Tibial nerve (tissue), 4 donors: ENCODE data around the gene CDH26. TPM values are rescaled to one million over a fixed set of nuclear protein-coding genes. Genes with fewer than 3 reads are reported as not detected.
A peak's percentile ranks its signal among the peaks of the same experiment; 100 is the strongest.

Experiments
- DNase-seq, 2 donors: peaks; one replicate each; pipeline ENCODE4 v3.0.0-alpha.2; 2019; ENCODE audit warnings: low spot score in 2 of 2
- H3K27ac ChIP-seq, 4 donors: fragments of 200-600 bp; sonication (generic) in 3 of 4; one replicate each; pipeline ENCODE4 v1.5.1; 2017 to 2019; ENCODE audit warnings: mild to moderate bottlenecking in 1 of 4
- H3K27me3 ChIP-seq, 2 donors: fragments of 200-600 bp; sonication (generic) in 1 of 2; one replicate each; pipeline versions ENCODE4 v1.5.1 to v1.6.0; 2017 to 2019
- H3K36me3 ChIP-seq, 3 donors: fragments of 200-600 bp; sonication (generic); one replicate each; pipeline ENCODE4 v1.5.1; 2018 to 2019
- H3K4me1 ChIP-seq, 4 donors: fragments of 200-600 bp; sonication (generic) in 3 of 4; one replicate each; pipeline ENCODE4 v1.5.1; 2017 to 2019
- H3K4me3 ChIP-seq, 4 donors: fragments of 200-600 bp; sonication (generic) in 3 of 4; one replicate each; pipeline ENCODE4 v1.5.1; 2017 to 2019; ENCODE audit warnings: mild to moderate bottlenecking in 1 of 4, moderate library complexity in 1 of 4
- H3K9me3 ChIP-seq, 4 donors: fragments of 200-600 bp; sonication (generic) in 3 of 4; one replicate each; pipeline ENCODE4 v1.5.1; 2017 to 2019
- CTCF ChIP-seq, 5 experiments: fragments of 200-600 bp in 3 of 5; fragments of 450-650 bp in 2 of 5; sonication (generic) in 3 of 5; IDR thresholded peaks; one replicate each; pipeline ENCODE4 v1.5.1; 2016 to 2019; ENCODE audit warnings: antibody characterized with exemption in 5 of 5, mild to moderate bottlenecking in 3 of 5, moderate library complexity in 2 of 5
- EP300 ChIP-seq, 2 donors: sonication (generic); formaldehyde crosslinking; IDR thresholded peaks; one replicate each; pipeline ENCODE4 v1.6.1; 2017; ENCODE audit warnings: antibody characterized with exemption in 2 of 2, mild to moderate bottlenecking in 1 of 2
- POLR2A ChIP-seq, 2 donors: fragments of 450-650 bp; IDR thresholded peaks; one replicate each; pipeline ENCODE4 v1.6.1; 2017; ENCODE audit warnings: antibody characterized with exemption in 2 of 2, mild to moderate bottlenecking in 2 of 2, moderate library complexity in 2 of 2
- WGBS, 2 donors: methylation state at CpG; one replicate each; pipeline ENCODE4 v1.1.5; 2018; 5-methylcytosine and 5-hydroxymethylcytosine counted together
- total RNA-seq, 4 donors: library from RNA; depleted of rRNA; stranded (reverse); fragments of >200 nt; gene quantifications; one replicate each; pipeline ENCODE4 v1.1.0, GENCODE V29; 2016

The CDH26 gene
- total RNA-seq, 4 donors from 2014 or later, result 1.3 to 4.8 (median 2.6) TPM

GRCh38 chr20:60060593-60060992 lies 102.4 kb downstream of the CDH26 start:
- TF ChIP-seq CTCF (IDR thresholded peaks at IDR 0.05), result no peak
- peak in 1 of 2 donors; percentile 14 for TF ChIP-seq EP300 (IDR thresholded peaks at IDR 0.05)
- no peak for TF ChIP-seq POLR2A (IDR thresholded peaks at IDR 0.05)
- Histone ChIP-seq H3K36me3 (no peaks in the 10 kb centered on the region), H3K27ac (peak overlapping the region in 1 of 4 donors; percentile 61), H3K4me1 (peaks cover 0 to 65% (median 18%) of the 10 kb centered on the region in 4 donors), H3K27me3 (no peaks in the 10 kb centered on the region), H3K4me3 (no peak overlapping the region), H3K9me3 (no peaks in the 10 kb centered on the region)
- DNase-seq, result no peak
- 93 to 95% methylated on average over 4 of the region's 4 CpGs for WGBS, 2 donors

- peaks cover 0 to 58% (median 18%) of the 10 kb centered on the region in 4 donors for H3K4me1 ChIP-seq
- H3K27me3 ChIP-seq, result no peaks in the 10 kb centered on the region
- no peak overlapping the region for H3K4me3 ChIP-seq
- 17 to 38% methylated on average over 12 to 19 of the region's 22 CpGs for WGBS, 2 donors
- no peak for DNase-seq
- H3K9me3 ChIP-seq, result no peaks in the 10 kb centered on the region
- TF ChIP-seq EP300 (IDR thresholded peaks at IDR 0.05) (no peak), POLR2A (IDR thresholded peaks at IDR 0.05) (no peak), CTCF (IDR thresholded peaks at IDR 0.05) (no peak)
- peak overlapping the region; percentile 0 to 76 (median 54) for H3K27ac ChIP-seq
- H3K36me3 ChIP-seq, result no peaks in the 10 kb centered on the region
These were observed 104.3 kb downstream of the CDH26 start for GRCh38 chr20:60062431-60063047.

GRCh38 chr20:60063048-60063451 lies 104.8 kb downstream of the CDH26 start:
- TF ChIP-seq EP300 (IDR thresholded peaks at IDR 0.05) (peak in 1 of 2 donors; percentile 54), CTCF (IDR thresholded peaks at IDR 0.05) (no peak), POLR2A (IDR thresholded peaks at IDR 0.05) (no peak)
- 12% methylated on average over 4 of the region's 4 CpGs for WGBS, 2 donors
- H3K4me3 ChIP-seq, result no peak overlapping the region
- H3K27me3 ChIP-seq, result no peaks in the 10 kb centered on the region
- no peak for DNase-seq
- H3K27ac ChIP-seq, result peak overlapping the region; percentile 48 to 76 (median 64)
- peaks cover 0 to 53% (median 18%) of the 10 kb centered on the region in 4 donors for H3K4me1 ChIP-seq
- no peaks in the 10 kb centered on the region for H3K9me3 ChIP-seq
- no peaks in the 10 kb centered on the region for H3K36me3 ChIP-seq

- no peak for TF ChIP-seq POLR2A (IDR thresholded peaks at IDR 0.05)
- TF ChIP-seq EP300 (IDR thresholded peaks at IDR 0.05), result peak in 1 of 2 donors; percentile 14
- TF ChIP-seq CTCF (IDR thresholded peaks at IDR 0.05), result no peak
- Histone ChIP-seq H3K27me3 (no peaks in the 10 kb centered on the region), H3K27ac (peak overlapping the region in 3 of 4 donors; percentile 61 to 76 (median 68)), H3K4me3 (no peak overlapping the region), H3K36me3 (no peaks in the 10 kb centered on the region), H3K4me1 (peaks cover 0 to 45% (median 18%) of the 10 kb centered on the region in 4 donors), H3K9me3 (no peaks in the 10 kb centered on the region)
- no peak for DNase-seq
- WGBS, 2 donors, result 46 to 60% methylated on average over 3 of the region's 3 CpGs
These were observed 105.6 kb downstream of the CDH26 start for GRCh38 chr20:60063739-60064380.

Other genes with a start within 250 kb of the CDH26 start
- 1 to 10 TPM; 3.1 to 4.2 (median 3.6) TPM for gene SYCP2, start 24.8 kb upstream of the CDH26 start, total RNA-seq
- gene PPP1R3D, start 18.1 kb upstream of the CDH26 start, total RNA-seq, result 1 to 10 TPM; 7.2 to 8.7 (median 8.0) TPM
- 10 to 100 TPM in 3 of 4 donors, 1 to 10 TPM in 1; 9.0 to 34.3 (median 12.3) TPM for gene FAM217B, start 18.0 kb upstream of the CDH26 start, total RNA-seq